ENCODE results near the gene PDCD6IP. TPM values are rescaled to one million over a fixed set of nuclear protein-coding genes. Genes with fewer than 3 reads are reported as not detected.

PDCD6IP gene
- total and polyA plus RNA-seq, 5 donors from 2014 or later: 73.0 to 178 (median 79.7) TPM

DNA sequence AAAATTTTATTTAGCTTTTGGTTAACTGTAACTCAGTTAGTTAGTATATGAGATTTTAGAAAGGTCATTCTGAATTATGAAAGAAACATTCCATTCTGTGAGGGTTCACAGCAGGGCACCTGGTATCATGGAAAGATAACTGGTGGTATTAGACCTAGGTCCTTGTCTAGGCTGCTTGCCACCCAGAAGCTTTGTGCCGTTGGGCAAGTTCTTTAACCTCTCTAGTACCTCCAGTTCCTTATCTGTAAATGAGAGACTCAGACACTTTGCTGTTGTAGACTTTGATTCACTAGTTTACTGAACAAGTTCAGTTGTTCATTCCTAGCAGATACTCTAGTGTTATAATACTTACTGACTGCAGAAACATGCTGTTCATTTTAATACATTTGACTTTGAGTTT is 25.4 kb downstream of the PDCD6IP start:
- no peaks in the 10 kb centered on the region for H3K9me3 Mint-ChIP-seq
- H3K27ac ChIP-seq (ENCODE audit: insufficient read depth, low read length, poor library complexity, severe bottlenecking): no peak overlapping the region
- peaks cover 73% of the 10 kb centered on the region for H3K36me3 ChIP-seq (ENCODE audit: control insufficient read depth, insufficient read depth, low read length)
- no peak for DNase-seq
- no peaks in the 10 kb centered on the region for H3K9me3 ChIP-seq (ENCODE audit: control insufficient read depth in 2 of 2, low read length in 2 of 2)
- no peaks in the 10 kb centered on the region for H3K27me3 Mint-ChIP-seq
- peaks cover 43% of the 10 kb centered on the region for H3K36me3 Mint-ChIP-seq
- no peaks in the 10 kb centered on the region for H3K4me1 ChIP-seq (ENCODE audit: control insufficient read depth, insufficient read depth, low read length, poor library complexity, severe bottlenecking)
- no peaks in the 10 kb centered on the region for H3K27me3 ChIP-seq (ENCODE audit: control insufficient read depth, insufficient read depth, low read length)
- H3K4me3 ChIP-seq (ENCODE audit: low read depth, low read length): no peak overlapping the region
- no peak overlapping the region for H3K4me3 Mint-ChIP-seq
- H3K27ac Mint-ChIP-seq: no peak overlapping the region
- H3K4me1 Mint-ChIP-seq: peaks cover 8 to 28% (median 12%) of the 10 kb centered on the region in 4 donors
- ATAC-seq (ENCODE audit: low read depth in 2 of 2): no peak

DNA sequence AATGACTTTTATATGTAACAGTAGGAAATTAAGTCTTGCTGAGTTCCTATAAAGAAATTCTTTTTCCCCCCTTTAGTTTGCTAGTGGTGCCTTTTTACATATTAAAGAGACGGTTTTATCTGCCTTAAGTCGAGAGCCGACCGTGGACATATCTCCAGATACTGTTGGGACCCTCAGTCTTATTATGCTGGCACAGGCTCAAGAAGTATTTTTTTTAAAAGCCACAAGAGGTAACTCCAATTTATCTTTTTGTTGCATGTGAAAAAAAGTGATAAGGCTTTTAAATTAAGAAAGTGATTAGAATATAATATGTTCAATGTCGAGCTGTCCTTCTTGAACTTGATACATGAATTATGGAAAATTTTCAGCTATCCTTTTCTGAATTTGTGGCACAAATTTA is 26.7 kb downstream of the PDCD6IP start:
- H3K27me3 Mint-ChIP-seq: no peaks in the 10 kb centered on the region
- no peaks in the 10 kb centered on the region for H3K9me3 Mint-ChIP-seq
- H3K4me1 ChIP-seq (ENCODE audit: control insufficient read depth, insufficient read depth, low read length, poor library complexity, severe bottlenecking): no peaks in the 10 kb centered on the region
- no peak overlapping the region for H3K4me3 Mint-ChIP-seq
- H3K9me3 ChIP-seq (ENCODE audit: control insufficient read depth in 2 of 2, low read length in 2 of 2): no peaks in the 10 kb centered on the region
- DNase-seq (no peak), ATAC-seq (ENCODE audit: low read depth in 2 of 2) (no peak)
- H3K36me3 ChIP-seq (ENCODE audit: control insufficient read depth, insufficient read depth, low read length): peaks cover 83% of the 10 kb centered on the region
- no peak overlapping the region for H3K27ac Mint-ChIP-seq
- peaks cover 0 to 24% (median 9%) of the 10 kb centered on the region in 4 donors for H3K4me1 Mint-ChIP-seq
- H3K27ac ChIP-seq (ENCODE audit: insufficient read depth, low read length, poor library complexity, severe bottlenecking): no peak overlapping the region
- H3K36me3 Mint-ChIP-seq: peaks cover 41% of the 10 kb centered on the region
- H3K27me3 ChIP-seq (ENCODE audit: control insufficient read depth, insufficient read depth, low read length): no peaks in the 10 kb centered on the region
- H3K4me3 ChIP-seq (ENCODE audit: low read depth, low read length): no peak overlapping the region

DNA sequence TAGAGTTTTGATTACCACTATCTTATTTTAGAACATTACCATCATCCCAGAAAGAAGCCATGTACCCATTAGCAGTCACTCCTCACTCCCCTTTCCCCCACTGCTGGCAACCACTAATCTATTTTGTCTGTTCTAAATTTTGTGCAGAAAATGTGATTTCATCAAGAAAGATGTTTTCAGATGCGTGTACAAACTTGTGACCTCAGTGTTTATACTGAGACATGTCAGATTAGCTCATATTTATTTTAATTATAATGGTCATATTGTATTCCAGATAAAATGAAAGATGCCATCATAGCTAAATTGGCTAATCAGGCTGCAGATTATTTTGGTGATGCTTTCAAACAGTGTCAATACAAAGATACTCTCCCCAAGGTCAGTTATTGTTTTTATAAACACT is 27.8 kb downstream of the PDCD6IP start:
- no peak overlapping the region for H3K27ac ChIP-seq (ENCODE audit: insufficient read depth, low read length, poor library complexity, severe bottlenecking)
- Mint-ChIP-seq H3K36me3 (peaks cover 50% of the 10 kb centered on the region), H3K4me1 (peaks cover 6 to 28% (median 17%) of the 10 kb centered on the region in 4 donors), H3K9me3 (no peaks in the 10 kb centered on the region), H3K4me3 (no peak overlapping the region), H3K27ac (no peak overlapping the region), H3K27me3 (no peaks in the 10 kb centered on the region)
- no peaks in the 10 kb centered on the region for H3K4me1 ChIP-seq (ENCODE audit: control insufficient read depth, insufficient read depth, low read length, poor library complexity, severe bottlenecking)
- no peak overlapping the region for H3K4me3 ChIP-seq (ENCODE audit: low read depth, low read length)
- no peaks in the 10 kb centered on the region for H3K27me3 ChIP-seq (ENCODE audit: control insufficient read depth, insufficient read depth, low read length)
- H3K36me3 ChIP-seq (ENCODE audit: control insufficient read depth, insufficient read depth, low read length): peaks cover 75% of the 10 kb centered on the region
- ATAC-seq (ENCODE audit: low read depth in 2 of 2) (no peak), DNase-seq (no peak)
- no peaks in the 10 kb centered on the region for H3K9me3 ChIP-seq (ENCODE audit: control insufficient read depth in 2 of 2, low read length in 2 of 2)

DNA sequence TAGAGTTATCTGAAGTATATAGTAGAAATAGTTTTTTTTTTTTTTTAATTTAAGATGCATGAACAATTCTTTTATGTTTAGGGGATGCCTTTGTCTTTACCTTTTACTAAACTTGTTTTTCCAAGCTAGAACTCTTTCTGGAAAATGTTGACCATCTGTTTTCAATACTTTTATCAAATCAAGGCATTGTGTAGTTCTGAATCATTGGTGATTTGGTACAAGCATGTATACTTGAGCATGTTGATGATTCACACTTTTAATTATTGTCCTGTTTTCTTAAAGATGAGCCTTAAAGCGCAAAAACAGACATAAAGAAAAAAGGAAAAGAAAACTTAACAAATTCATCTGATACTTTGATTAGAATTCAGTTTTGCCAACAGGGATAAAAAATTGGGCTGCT is 28.3 kb downstream of the PDCD6IP start:
- peaks cover 74% of the 10 kb centered on the region for H3K36me3 ChIP-seq (ENCODE audit: control insufficient read depth, insufficient read depth, low read length)
- Mint-ChIP-seq H3K27me3 (no peaks in the 10 kb centered on the region), H3K9me3 (no peaks in the 10 kb centered on the region), H3K36me3 (peaks cover 50% of the 10 kb centered on the region), H3K27ac (peak overlapping the region in 1 of 3 donors; percentile 52), H3K4me1 (peaks cover 10 to 26% (median 19%) of the 10 kb centered on the region in 4 donors), H3K4me3 (no peak overlapping the region)
- DNase-seq (no peak), ATAC-seq (ENCODE audit: low read depth in 2 of 2) (no peak)
- H3K27me3 ChIP-seq (ENCODE audit: control insufficient read depth, insufficient read depth, low read length): no peaks in the 10 kb centered on the region
- H3K4me1 ChIP-seq (ENCODE audit: control insufficient read depth, insufficient read depth, low read length, poor library complexity, severe bottlenecking): no peaks in the 10 kb centered on the region
- H3K27ac ChIP-seq (ENCODE audit: insufficient read depth, low read length, poor library complexity, severe bottlenecking): no peak overlapping the region
- no peaks in the 10 kb centered on the region for H3K9me3 ChIP-seq (ENCODE audit: control insufficient read depth in 2 of 2, low read length in 2 of 2)
- H3K4me3 ChIP-seq (ENCODE audit: low read depth, low read length): no peak overlapping the region

DNA sequence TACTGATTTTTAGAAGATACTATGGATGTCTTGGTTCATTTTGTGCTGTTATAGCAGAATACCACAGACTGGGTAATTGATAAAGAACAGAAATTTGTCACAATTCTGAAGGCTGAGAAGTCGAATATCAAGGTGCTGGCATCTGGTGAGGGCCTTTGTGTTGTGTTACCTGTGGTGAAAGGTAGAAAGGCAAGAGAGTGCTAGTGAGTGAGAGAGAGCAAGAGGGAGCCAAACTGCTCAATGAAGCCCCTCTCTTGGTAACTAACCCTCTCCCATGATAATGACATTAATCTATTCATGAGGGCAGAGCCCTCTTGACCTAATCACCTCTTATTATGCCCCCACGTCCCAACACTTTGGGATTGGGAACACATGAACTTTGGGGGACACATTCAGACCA is 31.3 kb downstream of the PDCD6IP start:
- DNase-seq (no peak), ATAC-seq (ENCODE audit: low read depth in 2 of 2) (no peak)
- H3K4me3 ChIP-seq (ENCODE audit: low read depth, low read length): no peak overlapping the region
- peaks cover 13% of the 10 kb centered on the region for H3K4me1 ChIP-seq (ENCODE audit: control insufficient read depth, insufficient read depth, low read length, poor library complexity, severe bottlenecking)
- peak overlapping the region in 2 of 3 donors; percentile 45 to 62 for H3K27ac Mint-ChIP-seq
- H3K9me3 ChIP-seq (ENCODE audit: control insufficient read depth in 2 of 2, low read length in 2 of 2): no peaks in the 10 kb centered on the region
- H3K27ac ChIP-seq (ENCODE audit: insufficient read depth, low read length, poor library complexity, severe bottlenecking): no peak overlapping the region
- peaks cover 47% of the 10 kb centered on the region for H3K36me3 Mint-ChIP-seq
- H3K27me3 Mint-ChIP-seq: no peaks in the 10 kb centered on the region
- peaks cover 53% of the 10 kb centered on the region for H3K36me3 ChIP-seq (ENCODE audit: control insufficient read depth, insufficient read depth, low read length)
- H3K9me3 Mint-ChIP-seq: no peaks in the 10 kb centered on the region
- peaks cover 34 to 42% (median 37%) of the 10 kb centered on the region in 4 donors for H3K4me1 Mint-ChIP-seq
- H3K4me3 Mint-ChIP-seq: no peak overlapping the region
- no peaks in the 10 kb centered on the region for H3K27me3 ChIP-seq (ENCODE audit: control insufficient read depth, insufficient read depth, low read length)

DNA sequence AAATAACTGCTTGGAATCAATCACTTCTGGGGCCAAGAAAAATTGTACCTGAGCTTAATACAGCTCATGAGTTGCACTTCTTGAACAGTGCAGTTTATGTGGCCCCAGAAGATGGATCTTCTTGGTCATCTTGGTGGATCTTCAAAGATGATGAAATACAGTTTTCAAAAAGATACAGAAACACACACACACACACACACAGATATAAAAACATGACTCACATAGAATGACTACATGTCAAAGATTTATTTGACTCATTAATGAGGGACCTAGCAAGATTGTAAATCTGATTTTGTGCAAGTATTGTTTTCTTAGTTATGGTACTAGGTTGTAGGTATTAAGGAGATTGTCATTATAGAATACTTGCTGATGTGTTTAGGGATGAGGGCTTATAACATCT is 32.6 kb downstream of the PDCD6IP start:
- Mint-ChIP-seq H3K4me3 (no peak overlapping the region), H3K36me3 (peaks cover 51% of the 10 kb centered on the region), H3K4me1 (peaks cover 36 to 51% (median 41%) of the 10 kb centered on the region in 4 donors), H3K27me3 (no peaks in the 10 kb centered on the region), H3K9me3 (no peaks in the 10 kb centered on the region), H3K27ac (peak overlapping the region in 2 of 3 donors; percentile 8 to 62)
- H3K4me1 ChIP-seq (ENCODE audit: control insufficient read depth, insufficient read depth, low read length, poor library complexity, severe bottlenecking): peaks cover 22% of the 10 kb centered on the region
- no peak for DNase-seq
- H3K9me3 ChIP-seq (ENCODE audit: control insufficient read depth in 2 of 2, low read length in 2 of 2): no peaks in the 10 kb centered on the region
- H3K4me3 ChIP-seq (ENCODE audit: low read depth, low read length): no peak overlapping the region
- ATAC-seq (ENCODE audit: low read depth in 2 of 2): no peak
- H3K27me3 ChIP-seq (ENCODE audit: control insufficient read depth, insufficient read depth, low read length): no peaks in the 10 kb centered on the region
- peaks cover 50% of the 10 kb centered on the region for H3K36me3 ChIP-seq (ENCODE audit: control insufficient read depth, insufficient read depth, low read length)
- H3K27ac ChIP-seq (ENCODE audit: insufficient read depth, low read length, poor library complexity, severe bottlenecking): no peak overlapping the region

DNA sequence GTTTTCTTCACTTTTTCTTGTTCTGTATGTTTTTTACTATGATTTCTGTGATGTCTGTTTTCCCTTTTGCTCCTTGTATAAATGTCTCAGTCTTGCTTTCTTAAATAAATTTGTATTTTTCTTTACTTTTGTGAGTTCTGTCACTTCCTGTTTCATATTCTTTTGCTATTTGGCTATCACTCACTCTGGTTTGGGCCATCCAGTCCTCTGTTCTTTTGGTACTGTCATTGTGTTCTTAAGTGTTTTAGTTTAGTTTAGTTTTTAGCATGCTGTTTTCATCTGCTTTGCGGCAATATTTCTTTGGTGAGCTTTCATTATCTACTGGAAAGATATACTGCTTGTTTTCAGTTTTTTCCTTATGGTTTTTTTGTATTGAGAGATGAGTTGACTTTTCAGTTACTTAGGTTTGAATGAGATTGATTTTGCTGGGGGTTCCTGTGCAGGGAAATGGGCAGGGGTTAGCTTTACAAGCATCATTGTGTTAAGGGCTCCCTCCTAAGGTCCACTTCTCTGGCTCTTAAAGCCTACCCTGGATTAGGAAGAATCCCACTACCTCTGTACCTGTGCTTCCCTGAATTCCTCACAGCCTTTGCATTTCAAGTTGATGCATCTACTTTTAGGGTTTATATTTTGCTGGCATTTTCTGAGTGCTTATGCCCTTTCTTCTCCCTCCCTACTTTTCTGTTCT is 35.1 kb downstream of the PDCD6IP start:
- DNase-seq: peak in 1 of 3 donors; percentile 16
- H3K4me3 Mint-ChIP-seq: peak overlapping the region; percentile 51 to 78 (median 60)
- Histone ChIP-seq H3K27ac (ENCODE audit: insufficient read depth, low read length, poor library complexity, severe bottlenecking) (peak overlapping the region; percentile 55), H3K9me3 (ENCODE audit: control insufficient read depth in 2 of 2, low read length in 2 of 2) (no peaks in the 10 kb centered on the region), H3K27me3 (ENCODE audit: control insufficient read depth, insufficient read depth, low read length) (no peaks in the 10 kb centered on the region), H3K4me3 (ENCODE audit: low read depth, low read length) (peak overlapping the region; percentile 70), H3K4me1 (ENCODE audit: control insufficient read depth, insufficient read depth, low read length, poor library complexity, severe bottlenecking) (peaks cover 22% of the 10 kb centered on the region), H3K36me3 (ENCODE audit: control insufficient read depth, insufficient read depth, low read length) (peaks cover 33% of the 10 kb centered on the region)
- no peaks in the 10 kb centered on the region for H3K27me3 Mint-ChIP-seq
- peak overlapping the region; percentile 62 to 91 (median 80) for H3K27ac Mint-ChIP-seq
- peaks cover 36 to 52% (median 40%) of the 10 kb centered on the region in 4 donors for H3K4me1 Mint-ChIP-seq
- peaks cover 46% of the 10 kb centered on the region for H3K36me3 Mint-ChIP-seq
- no peaks in the 10 kb centered on the region for H3K9me3 Mint-ChIP-seq
- peak in 1 of 2 donors; percentile 16 for ATAC-seq (ENCODE audit: low read depth in 2 of 2)

DNA sequence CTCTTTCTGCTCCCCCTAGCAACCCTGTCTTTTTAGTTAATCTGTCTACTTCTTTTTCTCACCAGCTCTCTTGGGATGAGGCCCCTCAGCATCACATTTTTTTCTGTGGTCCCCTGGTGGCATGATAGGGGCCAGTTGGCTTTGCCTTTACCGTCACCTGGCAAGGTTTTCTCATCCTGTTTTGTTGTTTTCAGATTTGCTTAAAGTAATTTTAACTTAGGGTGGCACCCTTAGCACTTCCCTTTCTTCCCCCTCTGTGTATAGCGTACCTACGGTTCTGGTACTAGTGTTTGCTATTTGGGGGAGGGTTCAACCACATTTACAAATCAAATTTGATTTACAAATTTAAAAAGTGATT is 35.6 kb downstream of the PDCD6IP start:
- Histone ChIP-seq H3K9me3 (ENCODE audit: control insufficient read depth in 2 of 2, low read length in 2 of 2) (no peaks in the 10 kb centered on the region), H3K27me3 (ENCODE audit: control insufficient read depth, insufficient read depth, low read length) (no peaks in the 10 kb centered on the region), H3K27ac (ENCODE audit: insufficient read depth, low read length, poor library complexity, severe bottlenecking) (peak overlapping the region; percentile 55), H3K36me3 (ENCODE audit: control insufficient read depth, insufficient read depth, low read length) (peaks cover 30% of the 10 kb centered on the region), H3K4me3 (ENCODE audit: low read depth, low read length) (peak overlapping the region; percentile 70), H3K4me1 (ENCODE audit: control insufficient read depth, insufficient read depth, low read length, poor library complexity, severe bottlenecking) (peaks cover 22% of the 10 kb centered on the region)
- peak overlapping the region; percentile 62 to 91 (median 80) for H3K27ac Mint-ChIP-seq
- ATAC-seq (ENCODE audit: low read depth in 2 of 2) (peak; percentile 42 to 57), DNase-seq (peak in 2 of 3 donors; percentile 13 to 44)
- H3K4me3 Mint-ChIP-seq: peak overlapping the region; percentile 20 to 78 (median 56)
- H3K36me3 Mint-ChIP-seq: peaks cover 43% of the 10 kb centered on the region
- H3K27me3 Mint-ChIP-seq: no peaks in the 10 kb centered on the region
- H3K9me3 Mint-ChIP-seq: no peaks in the 10 kb centered on the region
- peaks cover 35 to 52% (median 43%) of the 10 kb centered on the region in 4 donors for H3K4me1 Mint-ChIP-seq
